ENCODE data around the gene XPO5. TPM values are rescaled to one million over a fixed set of nuclear protein-coding genes. Genes with fewer than 3 reads are reported as not detected.

The XPO5 gene
- total and polyA plus RNA-seq, 2 of the 4 experiments (the other 2 are of a cell fraction), result 29.0 to 30.1 TPM

DNA sequence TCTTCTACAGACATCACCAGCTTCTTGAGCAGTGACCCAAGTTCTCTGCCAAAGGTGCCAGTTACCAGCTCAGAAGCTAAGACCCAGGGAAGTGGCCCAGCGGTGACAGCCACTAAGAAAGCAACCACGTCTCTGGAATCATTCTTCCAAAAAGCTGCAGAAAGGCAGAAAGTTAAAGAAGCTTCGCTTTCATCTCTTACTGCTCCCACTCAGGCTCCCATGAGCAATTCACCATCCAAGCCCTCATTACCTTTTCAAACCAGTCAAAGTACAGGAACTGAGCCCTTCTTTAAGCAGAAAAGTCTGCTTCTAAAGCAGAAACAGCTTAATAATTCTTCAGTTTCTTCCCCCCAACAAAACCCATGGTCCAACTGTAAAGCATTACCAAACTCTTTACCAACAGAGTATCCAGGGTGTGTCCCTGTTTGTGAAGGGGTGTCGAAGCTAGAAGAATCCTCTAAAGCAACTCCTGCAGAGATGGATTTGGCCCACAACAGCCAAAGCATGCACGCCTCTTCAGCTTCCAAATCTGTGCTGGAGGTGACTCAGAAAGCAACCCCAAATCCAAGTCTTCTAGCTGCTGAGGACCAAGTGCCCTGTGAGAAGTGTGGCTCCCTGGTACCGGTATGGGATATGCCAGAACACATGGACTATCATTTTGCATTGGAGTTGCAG, 38.0 kb upstream of the XPO5 start:
- H3K56ac ChIP-seq (ENCODE audit: extremely low read depth, insufficient read depth, low read length), result no peak overlapping the region
- H3K23ac ChIP-seq (ENCODE audit: low read depth, low read length), result no peak overlapping the region
- no peak overlapping the region for H2BK120ac ChIP-seq (ENCODE audit: low read depth, low read length)
- ChIA-PET POLR2A (ENCODE audit: unreplicated experiment) (no interaction called here), CTCF (no interaction called here)
- WGBS, 2 experiments (ENCODE audit: extremely low coverage in 2 of 2, insufficient read length in 1 of 2), result 83% methylated on average over 4 of the region's 6 CpGs; no CpG with 5 or more reads in 1 of the 2 experiments
- no peak overlapping the region for H3K14ac ChIP-seq (replicated peaks; ENCODE audit: low read depth, low read length)
- H4K20me1 ChIP-seq (ENCODE audit: insufficient read depth, low read length), result no peaks in the 10 kb centered on the region
- 0 out of 2 replicates have a peak overlapping the region, but pooled peaks have one; percentile 6 for H3K4ac ChIP-seq (ENCODE audit: low read depth, low read length)
- no peak overlapping the region for H4K8ac ChIP-seq (ENCODE audit: low read depth in 2 of 2, low read length in 2 of 2)
- no peaks in the 10 kb centered on the region for H3K9me1 ChIP-seq (ENCODE audit: insufficient read depth, low read length)
- DNase-seq, result no peak
- H3K9ac ChIP-seq (ENCODE audit: low read depth, low read length), result no peak overlapping the region
- dilution Hi-C loops (cut with HindIII; ENCODE audit: low sequenced_read_pairs, unreplicated experiment), result no loop called here
- H4K5ac ChIP-seq (ENCODE audit: low read depth, low read length), result no peak overlapping the region
- H3K4me3 ChIP-seq (ENCODE audit: insufficient read depth, low read depth, low read length), result no peak overlapping the region
- H4K91ac ChIP-seq (ENCODE audit: insufficient read depth, low read depth, low read length), result no peak overlapping the region
- H3K36me3 ChIP-seq (ENCODE audit: control insufficient read depth, insufficient read depth, low read length), result peaks cover 20% of the 10 kb centered on the region
- H2BK20ac ChIP-seq (ENCODE audit: low read depth, low read length), result no peak overlapping the region
- ATAC-seq (ENCODE audit: low read depth), result no peak
- H2AFZ ChIP-seq (replicated peaks; ENCODE audit: low read length, poor library complexity), result no peak overlapping the region
- in situ Hi-C loops (cut with MboI; ENCODE audit: low sequenced_read_pairs), result no loop called here
- H3K9me3 ChIP-seq (ENCODE audit: control insufficient read depth, insufficient read depth, low read length), result no peaks in the 10 kb centered on the region
- no peak overlapping the region; the same call in 2 of the 3 replicates for H2BK15ac ChIP-seq (ENCODE audit: low read depth, low read length)
- intact Hi-C loops (cut with micrococcal nuclease), result no loop called here
- H3K79me1 ChIP-seq (ENCODE audit: low read depth in 1 of 2, low read length in 2 of 2), result peaks cover 2 to 21% of the 10 kb centered on the region in 2 experiments; a peak in 3 of 4 replicates
- H3K4me1 ChIP-seq (ENCODE audit: control insufficient read depth, insufficient read depth, low read length), result no peaks in the 10 kb centered on the region
- BruUV-seq (replicated peaks), result TSS peak; percentile 47
- H3K4me2 ChIP-seq (ENCODE audit: low read depth, low read length), result no peak overlapping the region
- no peak overlapping the region for H2AK9ac ChIP-seq (replicated peaks; ENCODE audit: low read depth, low read length, poor library complexity)
- H2AK5ac ChIP-seq (ENCODE audit: low read depth, low read length), result no peak overlapping the region
- H2BK5ac ChIP-seq (ENCODE audit: low read depth, low read length, poor library complexity, severe bottlenecking), result no peak overlapping the region
- H3K27me3 ChIP-seq (ENCODE audit: control insufficient read depth, insufficient read depth, low read length), result no peaks in the 10 kb centered on the region
- H3K27ac ChIP-seq (ENCODE audit: insufficient read depth, low read length), result no peak overlapping the region
- no peak overlapping the region for H3K18ac ChIP-seq (ENCODE audit: low read depth, low read length)
- TF ChIP-seq CHD1 (IDR thresholded peaks at IDR 0.05; ENCODE audit: low read depth, low read length), result no peak
- no peak for TF ChIP-seq MAZ (IDR thresholded peaks at IDR 0.05; ENCODE audit: borderline replicate concordance, low read depth, low read length)
- TF ChIP-seq SMC3 (IDR thresholded peaks at IDR 0.05; ENCODE audit: low read depth, low read length), result no peak
- TF ChIP-seq BHLHE40 (IDR thresholded peaks at IDR 0.05; ENCODE audit: low read depth, low read length), result no peak
- no peak for TF ChIP-seq RCOR1 (IDR thresholded peaks at IDR 0.05; ENCODE audit: insufficient replicate concordance, low read length)
- TF ChIP-seq RFX5 (IDR thresholded peaks at IDR 0.05; ENCODE audit: low read depth, low read length), result no peak
- no peak for TF ChIP-seq FOS (IDR thresholded peaks at IDR 0.05; ENCODE audit: low read depth, low read length)
- no peak for TF ChIP-seq NFE2L2 (IDR thresholded peaks at IDR 0.05; ENCODE audit: low read depth, low read length)
- TF ChIP-seq, protein P1, sequence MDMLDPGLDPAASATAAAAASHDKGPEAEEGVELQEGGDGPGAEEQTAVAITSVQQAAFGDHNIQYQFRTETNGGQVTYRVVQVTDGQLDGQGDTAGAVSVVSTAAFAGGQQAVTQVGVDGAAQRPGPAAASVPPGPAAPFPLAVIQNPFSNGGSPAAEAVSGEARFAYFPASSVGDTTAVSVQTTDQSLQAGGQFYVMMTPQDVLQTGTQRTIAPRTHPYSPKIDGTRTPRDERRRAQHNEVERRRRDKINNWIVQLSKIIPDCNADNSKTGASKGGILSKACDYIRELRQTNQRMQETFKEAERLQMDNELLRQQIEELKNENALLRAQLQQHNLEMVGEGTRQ (IDR thresholded peaks at IDR 0.05; ENCODE audit: low read depth, low read length), result no peak
- no peak for TF ChIP-seq MXI1 (IDR thresholded peaks at IDR 0.05; ENCODE audit: borderline replicate concordance, low read depth, low read length)
- no peak for TF ChIP-seq MAFK (IDR thresholded peaks at IDR 0.05; ENCODE audit: low read depth, low read length)
